KG1 (cell line): ENCODE measurements around the gene MZT2A.
"Not testable (repeated sequence)": the region's sequence is repeated elsewhere in the genome, so short reads cannot be mapped to it uniquely, and the experiment has no call there.

Source experiments
- DNase-seq: peaks from one replicate; lab custom pipeline; 2025; lab: John Stamatoyannopoulos, UW

The MZT2A gene, protein sequence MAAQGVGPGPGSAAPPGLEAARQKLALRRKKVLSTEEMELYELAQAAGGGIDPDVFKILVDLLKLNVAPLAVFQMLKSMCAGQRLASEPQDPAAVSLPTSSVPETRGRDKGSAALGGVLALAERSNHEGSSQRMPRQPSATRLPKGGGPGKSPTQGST

GRCh38 chr2:131492015-131492417, at the start of gene MZT2A:
MZT2A (minus strand) TSS chr2:131492397; CDS start chr2:131492376, 21 bp downstream.
- not testable (repeated sequence) for DNase-seq

GRCh38 chr2:131538856-131539255, 46.7 kb upstream of the MZT2A start:
- DNase-seq, result not testable (repeated sequence)

GRCh38 chr2:131536841-131537240, 44.6 kb upstream of the MZT2A start:
- not testable (repeated sequence) for DNase-seq

GRCh38 chr2:131535951-131536826, 44.0 kb upstream of the MZT2A start:
- DNase-seq, result not testable (repeated sequence)

DNA sequence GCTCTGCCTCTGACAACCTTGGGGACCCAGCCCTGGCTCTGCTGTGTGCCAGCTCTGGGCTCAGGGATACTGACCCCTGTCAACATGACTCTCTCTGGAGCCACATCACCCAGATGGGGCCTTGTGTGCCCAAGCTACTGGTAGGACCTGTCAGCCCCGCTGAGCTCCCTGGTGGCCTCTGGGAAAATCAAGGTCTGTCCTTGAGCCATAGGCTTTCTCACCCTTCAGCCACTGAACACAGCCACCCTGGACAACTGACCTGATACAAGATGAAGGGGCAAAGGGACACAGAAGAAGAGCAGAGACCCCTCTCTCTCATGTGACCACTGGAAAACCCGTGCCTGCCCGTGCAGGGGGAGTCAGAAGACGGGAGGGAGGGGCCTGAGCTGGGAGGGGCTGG, 43.3 kb upstream of the MZT2A start:
- DNase-seq, result no peak

- DNase-seq, result not testable (repeated sequence)
Measured at GRCh38 chr2:131534965-131535364, 42.8 kb upstream of the MZT2A start.

DNA sequence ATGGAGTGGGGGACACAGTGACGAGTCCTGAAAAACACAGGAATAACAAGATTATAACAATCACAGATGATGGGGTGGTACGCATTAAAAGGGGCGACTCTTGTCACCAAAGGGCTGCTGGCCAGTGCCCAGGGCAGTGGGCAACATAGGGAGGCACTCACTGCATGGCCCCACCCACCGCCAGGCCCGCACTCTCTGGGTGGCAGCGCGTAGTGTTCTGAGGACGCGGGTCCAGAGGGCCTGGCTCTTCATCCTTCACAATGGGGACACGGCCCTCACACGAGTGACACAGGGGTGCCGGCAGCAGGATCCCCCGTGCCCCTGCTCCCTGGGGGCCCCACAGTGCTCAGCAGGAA, 42.1 kb upstream of the MZT2A start:
- not testable (repeated sequence) for DNase-seq

- DNase-seq, result not testable (repeated sequence)
Measured at GRCh38 chr2:131533609-131534316, 41.6 kb upstream of the MZT2A start.

GRCh38 chr2:131532723-131533608, 40.8 kb upstream of the MZT2A start:
- not testable (repeated sequence) for DNase-seq

DNA sequence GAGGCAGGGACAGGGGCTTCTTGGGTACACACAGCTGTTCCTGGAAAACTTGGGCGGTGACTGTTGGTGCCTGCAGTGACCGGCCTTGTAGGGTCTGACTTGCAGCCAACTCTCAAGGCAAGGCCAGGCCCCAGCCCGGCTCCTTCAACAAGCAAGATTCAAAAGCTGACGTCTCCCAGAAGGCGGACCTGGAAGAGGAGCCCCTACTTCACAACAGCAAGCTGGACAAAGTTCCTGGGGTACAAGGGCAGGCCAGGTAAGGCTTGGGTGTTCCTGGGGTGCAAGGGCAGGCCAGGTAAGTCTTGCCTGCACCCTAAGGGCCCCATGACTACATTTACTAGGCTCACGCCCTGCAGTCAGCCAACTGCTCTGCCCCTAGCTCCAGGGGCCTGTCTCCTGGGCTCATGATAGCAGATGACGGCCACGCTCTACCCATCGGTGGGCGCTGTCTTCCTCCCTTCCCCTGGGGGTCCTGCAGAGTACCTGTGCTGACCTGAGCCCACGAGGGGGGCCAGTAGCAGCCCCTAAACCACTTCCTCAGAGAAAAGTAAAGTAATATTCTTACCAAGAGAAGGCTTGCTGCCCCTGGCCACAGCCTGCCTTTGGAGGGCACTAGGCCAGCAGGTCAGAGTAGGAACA, 39.5 kb upstream of the MZT2A start:
- not testable (repeated sequence) for DNase-seq

- not testable (repeated sequence) for DNase-seq
Measured at GRCh38 chr2:131530626-131531344, 38.6 kb upstream of the MZT2A start.

GRCh38 chr2:131529864-131530445, 37.8 kb upstream of the MZT2A start:
- not testable (repeated sequence) for DNase-seq

- DNase-seq, result not testable (repeated sequence)
Measured at GRCh38 chr2:131528981-131529863, 37.0 kb upstream of the MZT2A start.

GRCh38 chr2:131527131-131528001, 35.2 kb upstream of the MZT2A start, which contains the start of gene CCDC74A:
CCDC74A (plus strand) TSS chr2:131527888; CDS start chr2:131527971, 83 bp downstream.
- DNase-seq, result not testable (repeated sequence)

DNA sequence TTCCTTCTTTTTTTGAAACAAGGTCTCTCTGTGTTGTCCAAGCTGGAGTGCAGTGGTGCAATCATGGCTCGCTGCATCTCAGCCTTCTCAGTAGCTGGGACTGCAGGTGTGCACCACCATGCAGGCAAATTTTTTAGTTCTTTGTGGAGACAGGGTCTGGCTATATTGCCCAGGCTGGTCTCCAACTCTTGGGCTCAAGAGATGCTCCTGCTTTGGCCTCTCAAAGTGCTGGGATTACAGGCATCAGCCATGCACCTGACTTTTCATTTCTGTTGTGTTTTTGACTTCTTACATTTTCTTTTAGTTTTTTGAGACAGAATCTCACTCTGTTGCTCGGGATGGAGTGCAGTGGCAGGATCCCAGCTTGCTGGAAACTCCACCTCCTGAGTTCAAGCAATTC, 33.1 kb upstream of the MZT2A start:
- not testable (repeated sequence) for DNase-seq

- DNase-seq, result no peak
Measured at GRCh38 chr2:131521961-131522781, 30.0 kb upstream of the MZT2A start.

GRCh38 chr2:131521524-131521923, 29.3 kb upstream of the MZT2A start:
- not testable (repeated sequence) for DNase-seq
